GM21528 (cell line): ENCODE measurements around the gene CTNNA3.

Source experiments
- ATAC-seq: cut with Tn5 transposase; IDR thresholded peaks from one replicate; pipeline ENCODE4 v1.9.1; 2021; ENCODE audit warnings: mild to moderate bottlenecking, moderate library complexity; ENCODE audit not compliant: unreplicated experiment, low FRiP score

CTNNA3 gene

DNA sequence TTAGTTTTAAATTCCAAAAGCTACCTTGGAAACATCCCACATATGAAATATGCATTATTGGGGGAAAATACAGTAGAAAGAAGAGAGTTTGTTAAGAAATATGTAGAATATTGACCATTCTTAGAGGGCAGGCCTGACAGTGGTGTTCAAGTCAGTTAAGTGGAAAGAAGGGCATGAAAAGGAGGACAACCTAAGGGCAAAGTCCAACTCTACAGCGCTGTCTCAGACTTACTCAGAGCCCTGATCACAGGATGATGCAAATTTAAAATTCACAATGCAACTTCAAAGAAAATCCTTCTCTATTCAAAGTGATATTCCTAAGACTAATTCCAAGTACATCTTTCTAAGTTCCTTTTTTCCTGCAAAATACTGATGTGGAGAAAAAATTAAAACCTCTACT is 909.3 kb downstream of the CTNNA3 start:
- no peak for ATAC-seq

DNA sequence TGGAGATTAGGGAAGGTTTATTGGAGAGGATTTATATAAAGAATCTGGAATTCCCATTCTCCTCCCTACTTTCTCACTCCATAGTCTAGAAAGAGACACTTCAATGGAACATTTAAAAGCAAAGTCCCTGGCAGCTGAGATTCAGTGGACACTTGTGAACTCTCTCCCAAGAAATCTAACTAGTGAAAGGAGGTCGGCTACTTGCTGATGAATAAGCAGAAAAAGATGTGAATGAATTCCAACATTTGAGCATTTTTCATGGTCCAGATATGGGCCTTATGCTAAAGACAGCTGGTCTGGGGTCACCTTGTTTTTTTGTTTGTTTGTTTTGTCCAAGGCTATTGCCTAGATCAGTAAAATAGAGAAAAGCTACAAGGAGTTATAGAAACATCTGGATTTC is 911.2 kb downstream of the CTNNA3 start:
- ATAC-seq, result no peak

DNA sequence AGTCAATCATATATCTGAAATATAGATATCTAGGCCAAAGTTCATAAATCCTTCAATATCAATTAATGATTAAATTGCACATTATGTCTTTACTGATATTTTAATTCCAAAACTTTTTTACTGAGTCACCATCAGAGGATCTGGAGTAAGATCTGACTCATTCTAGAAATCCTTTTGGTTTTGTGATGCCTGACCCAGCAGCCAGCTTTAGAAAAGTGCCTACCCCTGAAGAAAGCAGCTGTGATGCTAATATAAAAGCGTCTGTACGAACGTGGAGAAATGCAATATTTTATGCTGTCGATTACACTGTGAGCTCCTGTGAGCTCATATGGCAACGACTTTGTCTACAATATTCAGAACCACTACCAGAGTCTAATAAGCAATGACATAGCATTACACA is 912.7 kb downstream of the CTNNA3 start:
- no peak for ATAC-seq

- no peak for ATAC-seq
Measured at GRCh38 chr10:66782776-66783175, 913.2 kb downstream of the CTNNA3 start.

- no peak for ATAC-seq
Measured at GRCh38 chr10:66782144-66782543, 913.9 kb downstream of the CTNNA3 start.

DNA sequence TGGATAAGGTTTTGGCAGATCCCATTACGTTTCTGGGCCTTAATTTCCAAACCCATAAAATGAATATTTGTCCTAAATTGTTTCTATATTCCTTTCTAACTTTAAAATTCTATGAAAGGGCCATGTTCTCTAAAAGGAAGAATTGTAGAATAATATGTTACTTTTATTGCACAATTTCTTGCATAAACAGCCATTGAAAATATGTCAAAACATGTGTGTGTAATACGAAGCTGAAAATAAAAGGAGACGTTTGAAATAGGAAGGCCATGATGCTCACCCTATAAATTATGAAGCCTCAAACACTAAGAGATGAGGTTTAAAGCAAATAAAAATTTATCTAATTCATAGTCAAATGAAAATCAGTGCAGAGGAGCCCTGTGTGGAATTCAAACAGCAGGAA is 915.2 kb downstream of the CTNNA3 start:
- no peak for ATAC-seq

- no peak for ATAC-seq
Measured at GRCh38 chr10:66778351-66778750, 917.6 kb downstream of the CTNNA3 start.

- ATAC-seq, result no peak
Measured at GRCh38 chr10:66777665-66778064, 918.3 kb downstream of the CTNNA3 start.

DNA sequence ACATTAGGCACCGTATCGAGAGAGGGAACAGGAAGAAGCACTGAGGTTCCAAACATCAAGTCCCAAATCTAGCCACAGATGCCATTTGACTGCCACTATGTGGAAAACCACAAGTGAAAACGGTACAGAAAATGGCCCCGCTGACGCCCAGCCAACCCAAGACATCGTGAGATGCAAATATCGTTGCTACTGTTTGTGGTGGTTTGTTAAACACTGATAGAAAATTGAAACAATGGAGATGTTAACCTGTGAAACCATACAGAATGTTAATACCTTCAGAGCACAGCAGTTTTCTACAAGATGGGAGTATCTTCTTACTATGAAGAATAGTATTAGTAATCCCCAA is 922.5 kb downstream of the CTNNA3 start:
- no peak for ATAC-seq

GRCh38 chr10:66772548-66773471 is 923.2 kb downstream of the CTNNA3 start:
- no peak for ATAC-seq

GRCh38 chr10:66767707-66768106 is 928.3 kb downstream of the CTNNA3 start:
- no peak for ATAC-seq

- ATAC-seq, result no peak
Measured at GRCh38 chr10:66762218-66762729, 933.7 kb downstream of the CTNNA3 start.

GRCh38 chr10:66760941-66761340 is 935.1 kb downstream of the CTNNA3 start:
- no peak for ATAC-seq

GRCh38 chr10:66755474-66755873 is 940.5 kb downstream of the CTNNA3 start:
- no peak for ATAC-seq

- no peak for ATAC-seq
Measured at GRCh38 chr10:66752714-66753113, 943.3 kb downstream of the CTNNA3 start.

GRCh38 chr10:66748217-66748616 is 947.8 kb downstream of the CTNNA3 start:
- no peak for ATAC-seq

DNA sequence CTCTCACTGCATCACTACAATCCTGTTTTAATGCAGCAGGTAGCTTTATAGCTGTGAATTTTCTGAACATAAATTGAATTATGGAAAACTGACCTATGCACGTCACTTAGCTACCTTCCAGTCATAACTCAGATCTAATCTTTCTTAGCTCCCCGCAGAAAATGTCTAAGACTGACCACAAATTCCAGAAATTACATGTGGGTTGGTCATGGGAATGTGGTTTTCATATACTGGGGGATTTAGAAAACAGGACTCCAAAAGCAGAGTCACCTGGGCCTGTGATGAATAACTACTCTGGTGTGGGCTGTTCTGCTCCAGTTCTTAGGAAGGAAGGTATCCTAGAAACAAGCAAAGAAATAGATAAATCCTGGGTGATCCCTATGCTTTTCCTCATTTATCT is 948.5 kb downstream of the CTNNA3 start:
- ATAC-seq, result no peak

DNA sequence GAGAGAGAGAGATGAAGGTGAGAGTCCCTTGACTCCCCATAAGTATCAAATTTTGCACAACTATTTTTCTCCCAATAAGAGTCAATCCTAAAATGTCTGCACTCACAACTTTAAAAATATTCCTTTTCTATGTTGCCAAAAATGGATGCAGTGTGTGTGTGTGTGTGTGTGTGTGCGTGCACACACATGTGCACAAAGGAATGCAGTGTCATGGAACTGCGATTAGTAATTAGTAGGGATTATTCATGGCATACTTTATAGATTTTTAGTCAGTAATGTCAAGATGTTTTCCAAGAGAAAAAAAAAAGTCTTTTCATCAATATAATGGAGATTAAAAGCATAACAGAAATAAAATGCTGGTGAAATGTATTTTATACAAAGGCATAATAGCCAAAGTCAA is 949.3 kb downstream of the CTNNA3 start:
- ATAC-seq, result no peak

DNA sequence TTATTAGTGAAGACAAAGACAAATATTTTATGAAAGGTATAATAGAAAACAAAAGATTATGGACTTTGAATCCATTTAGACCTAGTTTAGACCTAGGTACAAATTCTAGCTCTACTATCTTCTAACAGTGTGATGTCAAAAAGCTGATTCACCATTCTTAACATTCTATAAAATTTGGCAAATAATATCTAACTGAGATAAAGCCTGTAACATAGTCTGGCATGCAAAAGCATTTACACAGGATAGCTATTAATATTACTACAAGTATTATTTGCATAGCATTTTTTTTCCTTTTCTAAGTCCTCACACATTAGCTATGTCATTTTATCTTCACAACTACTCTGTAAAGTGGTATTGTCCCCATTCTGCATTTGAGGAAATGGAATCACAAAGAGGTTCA is 949.7 kb downstream of the CTNNA3 start:
- ATAC-seq, result no peak

DNA sequence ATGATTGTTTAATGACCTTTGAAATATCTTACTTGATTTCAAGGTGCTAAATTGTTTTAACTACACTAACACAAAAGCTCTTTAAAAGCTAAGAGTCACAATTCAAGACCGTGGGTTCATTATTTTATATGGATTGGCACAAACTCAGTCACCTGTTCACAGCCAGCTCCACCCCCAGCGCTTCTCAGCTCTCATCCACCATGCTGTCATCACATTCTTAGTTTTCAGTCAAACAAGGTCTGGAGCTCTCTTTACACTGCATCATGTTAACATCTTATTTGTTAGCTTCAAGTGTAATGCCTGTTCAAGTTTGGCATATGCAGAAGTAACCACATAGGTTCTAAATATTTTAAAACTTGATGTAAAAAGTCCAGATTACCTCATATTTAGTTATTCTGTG is 951.1 kb downstream of the CTNNA3 start:
- no peak for ATAC-seq

DNA sequence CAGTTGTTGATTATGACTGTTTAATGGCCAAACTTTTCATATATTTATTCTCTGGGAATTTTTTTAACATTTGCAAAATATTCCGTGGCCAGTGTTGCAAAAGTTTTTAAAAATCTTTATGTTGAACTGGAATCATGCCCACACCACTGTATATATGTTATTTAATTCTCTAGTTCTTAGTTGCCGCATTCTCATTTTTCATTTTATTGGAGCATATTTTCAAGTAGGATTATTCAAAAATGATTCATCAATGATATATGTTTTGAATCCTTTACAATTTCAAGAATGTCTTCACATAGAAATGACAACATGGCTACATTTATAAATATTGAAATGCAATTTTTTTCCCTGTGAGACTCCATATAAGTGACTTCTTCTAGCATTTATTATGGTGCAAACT is 958.8 kb downstream of the CTNNA3 start:
- ATAC-seq, result no peak
